Measurements from ENCODE around the gene RUFY2.
A peak's percentile ranks its signal among the peaks of the same experiment; 100 is the strongest.
"Not testable (repeated sequence)": the region's sequence is repeated elsewhere in the genome, so short reads cannot be mapped to it uniquely, and the experiment has no call there.

RUFY2 gene

DNA sequence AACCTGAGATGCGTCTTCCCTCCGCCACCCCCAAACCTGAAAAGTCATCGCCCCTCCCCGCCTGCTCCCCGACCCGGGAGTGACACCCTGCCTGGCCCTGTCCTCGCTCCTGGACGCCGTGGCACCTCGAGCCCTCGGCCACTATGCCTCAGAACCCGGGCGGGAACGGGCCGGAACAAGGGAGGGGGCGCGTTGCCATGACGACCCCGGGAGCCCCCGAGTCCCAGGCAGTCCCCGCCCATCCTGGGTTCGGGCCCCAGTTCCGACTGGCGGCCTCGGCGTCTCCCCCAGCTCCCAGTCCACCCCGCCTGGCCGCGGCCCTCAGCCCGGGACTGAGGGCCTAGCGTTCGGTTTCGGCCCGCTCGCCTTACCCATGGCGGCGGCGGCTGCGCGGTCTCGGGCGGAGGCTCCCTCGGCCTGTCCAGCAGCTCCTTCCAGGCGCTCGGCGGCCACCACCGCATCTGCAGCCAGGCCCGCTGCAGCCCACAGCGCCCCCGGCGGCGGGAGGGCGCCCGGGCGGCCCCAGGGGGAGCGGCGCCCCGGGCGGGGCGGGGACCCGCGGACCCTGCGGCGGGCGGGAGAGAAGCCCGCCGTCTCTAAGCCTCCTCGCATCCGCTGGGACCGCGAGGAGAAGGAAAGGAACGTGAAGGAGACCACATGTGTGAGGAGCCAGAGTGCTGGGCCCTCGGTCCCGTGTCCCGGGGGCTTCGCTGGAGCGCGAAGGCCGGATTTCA is at the start of gene RUFY2:
Gene RUFY2, minus strand, starts transcription at position 463 of the 734 bp plus-strand sequence. Its CDS starts 88 bp downstream, at position 375.
- FAIRE-seq: peak; percentile 20

DNA sequence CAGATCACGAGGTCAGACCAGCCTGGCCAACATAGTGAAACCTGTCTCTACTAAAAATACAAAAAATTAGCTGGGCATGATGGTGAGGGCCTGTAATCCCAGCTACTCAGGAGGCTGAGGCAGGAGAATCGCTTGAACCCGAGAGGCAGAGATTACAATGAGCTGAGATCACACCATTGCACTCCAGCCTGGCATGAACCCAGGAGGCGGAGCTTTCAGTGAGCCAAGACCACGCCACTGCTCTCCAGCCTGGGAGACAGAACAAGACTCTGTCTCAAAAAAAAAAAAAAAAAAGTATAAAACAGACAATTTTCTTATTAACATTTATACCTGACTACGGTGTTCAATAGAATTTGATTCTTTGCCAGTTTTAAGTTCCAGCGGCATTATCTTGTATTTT is 42.6 kb upstream of the RUFY2 start:
- FAIRE-seq; DNase-seq (ENCODE audit: insufficient read length, low spot score): not testable (repeated sequence)

More for the DNA sequence above, at the start of gene RUFY2:
- DNase-seq (ENCODE audit: insufficient read length, low spot score): peak; percentile 80

DNA sequence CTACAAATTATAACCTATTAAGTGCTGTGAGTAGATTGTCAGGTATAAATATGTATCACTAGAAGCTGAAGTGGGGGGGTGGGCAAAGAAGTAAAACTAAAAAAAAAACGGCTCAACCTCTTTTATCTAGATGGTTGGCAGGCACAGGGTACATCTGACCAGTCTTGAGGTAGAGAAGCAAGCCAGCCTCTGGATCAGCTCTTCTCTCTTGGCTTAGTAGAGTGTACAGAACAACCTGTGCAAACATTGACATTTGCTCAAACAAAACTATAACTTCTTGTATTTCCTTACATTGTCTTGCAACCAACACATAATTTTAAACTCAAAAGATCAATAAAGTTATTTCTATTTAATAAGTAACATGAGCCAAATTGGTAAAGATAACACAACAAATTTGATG is 39.1 kb upstream of the RUFY2 start:
- FAIRE-seq (no peak), DNase-seq (ENCODE audit: insufficient read length, low spot score) (no peak)

- no peak for FAIRE-seq
- DNase-seq (ENCODE audit: insufficient read length, low spot score): no peak
Measured at GRCh38 chr10:68442971-68443370, 35.9 kb upstream of the RUFY2 start.

DNA sequence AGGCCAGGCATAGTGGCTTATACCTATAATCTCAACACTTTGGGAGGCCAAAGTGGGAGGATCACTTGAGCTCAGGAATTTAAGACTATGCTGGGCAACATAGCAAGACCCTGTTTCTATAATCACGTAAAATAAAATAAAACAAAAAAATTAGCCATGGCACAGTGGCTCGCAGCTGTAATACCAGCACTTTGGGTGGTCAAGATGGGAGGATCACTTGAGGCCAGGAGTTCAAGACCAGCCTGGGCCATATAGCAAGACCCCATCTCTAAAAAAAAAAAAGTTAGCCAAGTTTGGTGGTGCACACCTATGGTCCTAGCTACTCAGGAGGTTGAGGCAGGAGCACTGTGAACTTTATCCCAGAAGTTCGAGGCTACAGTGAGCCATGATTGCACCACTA is 33.8 kb upstream of the RUFY2 start:
- FAIRE-seq (no peak), DNase-seq (ENCODE audit: insufficient read length, low spot score) (no peak)

DNA sequence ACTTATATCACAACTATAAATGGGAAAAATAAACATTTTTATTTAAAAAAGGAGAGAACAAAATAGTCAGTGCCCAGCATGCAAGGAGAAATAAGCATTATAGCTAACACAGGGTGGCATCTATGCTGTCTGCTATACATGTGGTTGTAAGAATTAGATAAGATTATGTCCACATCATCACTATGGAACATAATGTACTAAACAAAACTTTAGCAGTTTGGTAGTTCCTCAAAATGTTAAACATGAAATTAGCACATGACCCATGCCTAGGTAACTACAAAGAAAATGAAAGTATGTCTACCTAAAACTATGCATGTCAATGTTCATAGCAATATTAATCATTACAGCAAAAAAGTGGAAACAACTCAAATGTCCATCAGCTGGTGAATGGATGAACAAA is 28.7 kb upstream of the RUFY2 start:
- no peak for FAIRE-seq
- no peak for DNase-seq (ENCODE audit: insufficient read length, low spot score)

DNA sequence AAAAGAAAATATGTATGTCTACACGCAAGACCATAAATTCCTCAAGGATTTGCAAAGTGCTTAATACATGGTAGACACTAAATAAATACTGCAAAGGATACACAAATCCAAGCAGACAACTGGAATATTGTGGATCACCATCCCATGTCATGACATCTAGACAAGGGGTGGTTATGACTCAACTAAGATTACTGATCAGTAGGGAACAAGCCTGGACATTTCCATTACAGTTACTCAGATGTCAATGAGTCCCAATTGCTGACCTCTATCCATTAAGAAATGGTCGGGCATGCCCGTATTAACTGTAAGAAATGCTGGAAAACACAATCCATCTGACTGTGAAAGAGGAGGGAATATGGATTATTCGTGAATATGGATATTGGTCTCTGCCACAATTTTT is 27.6 kb upstream of the RUFY2 start:
- DNase-seq (ENCODE audit: insufficient read length, low spot score) (no peak), FAIRE-seq (peak; percentile 63)

DNA sequence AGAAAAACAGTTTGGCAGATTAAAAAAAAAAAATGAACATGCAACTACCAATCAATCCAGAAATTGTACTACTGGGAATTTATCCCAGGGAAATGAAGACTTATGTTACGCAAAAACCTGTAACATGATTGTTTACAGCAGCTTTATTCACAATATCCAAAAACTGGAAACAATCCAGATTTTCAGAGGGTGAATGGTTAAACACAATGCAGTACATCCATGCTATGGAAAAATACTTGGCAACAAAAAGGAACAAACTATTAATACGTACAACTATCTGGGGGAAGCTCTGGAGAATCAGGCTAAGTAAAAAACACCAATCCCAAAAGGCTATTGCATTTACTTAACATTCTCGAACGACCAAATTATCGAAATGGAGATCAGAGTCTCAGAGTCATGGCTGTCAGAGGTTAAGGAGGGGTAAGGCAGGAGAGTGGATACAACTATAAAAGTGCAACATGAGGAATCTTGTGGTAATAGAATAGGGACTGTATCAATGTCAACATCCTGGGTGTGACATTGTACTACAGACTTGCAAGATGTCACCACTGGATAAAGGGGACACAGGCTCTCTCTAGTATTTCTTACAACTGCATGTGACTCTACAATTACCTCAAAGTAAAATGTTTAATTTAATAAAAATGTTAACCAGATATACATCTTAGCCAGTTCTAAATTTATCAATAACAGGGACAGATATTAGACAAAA is 21.5 kb upstream of the RUFY2 start:
- DNase-seq (ENCODE audit: insufficient read length, low spot score): no peak
- FAIRE-seq: no peak

DNA sequence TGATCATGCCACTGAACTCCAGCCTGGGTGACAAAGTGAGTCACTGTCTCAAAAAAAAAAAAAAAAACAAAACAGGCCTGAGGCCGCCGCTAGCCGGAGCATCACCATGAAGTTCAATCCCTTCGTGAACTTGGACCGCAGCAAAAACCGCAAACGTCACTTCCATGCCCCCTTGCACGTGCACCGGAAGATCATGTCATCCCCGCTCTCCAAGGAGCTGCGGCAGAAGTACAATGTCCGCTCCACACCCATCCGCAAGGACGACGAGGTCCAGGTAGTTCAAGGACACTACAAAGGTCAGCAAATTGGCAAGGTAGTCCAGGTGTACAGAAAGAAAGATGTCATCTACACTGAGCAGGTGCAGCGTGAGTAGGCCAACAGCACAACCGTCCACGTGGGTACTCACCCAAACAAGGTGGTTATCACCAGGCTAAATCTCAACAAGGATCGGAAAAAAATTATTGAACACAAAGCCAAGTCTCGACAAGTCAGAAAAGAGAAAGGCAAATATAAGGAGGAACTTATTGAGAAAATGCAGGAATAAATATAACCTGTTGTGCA is 17.5 kb upstream of the RUFY2 start:
- FAIRE-seq: no peak

DNA sequence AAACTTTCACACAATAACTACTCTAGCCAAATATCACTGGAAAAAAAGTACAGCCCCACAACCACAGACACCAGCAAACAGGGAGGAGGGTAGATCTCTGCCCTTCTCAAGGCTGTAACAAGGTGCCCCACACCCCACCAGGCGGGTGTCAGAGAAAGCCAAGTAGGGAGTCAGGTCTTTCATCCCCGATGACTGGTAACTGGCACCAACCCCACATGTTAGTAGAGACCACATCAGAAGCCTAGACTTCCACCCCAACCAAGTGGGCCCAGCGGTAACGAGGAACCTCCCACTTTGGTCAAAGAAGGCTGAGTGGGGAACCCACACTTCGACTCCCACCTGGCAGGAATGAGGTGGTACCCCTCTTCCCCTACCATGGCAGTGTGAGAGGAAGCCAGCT is 16.4 kb upstream of the RUFY2 start:
- no peak for FAIRE-seq
- no peak for DNase-seq (ENCODE audit: insufficient read length, low spot score)

More for the DNA sequence above, 17.5 kb upstream of the RUFY2 start:
- no peak for DNase-seq (ENCODE audit: insufficient read length, low spot score)

GRCh38 chr10:68419376-68419775 is 12.3 kb upstream of the RUFY2 start:
- DNase-seq (ENCODE audit: insufficient read length, low spot score): no peak
- no peak for FAIRE-seq

DNA sequence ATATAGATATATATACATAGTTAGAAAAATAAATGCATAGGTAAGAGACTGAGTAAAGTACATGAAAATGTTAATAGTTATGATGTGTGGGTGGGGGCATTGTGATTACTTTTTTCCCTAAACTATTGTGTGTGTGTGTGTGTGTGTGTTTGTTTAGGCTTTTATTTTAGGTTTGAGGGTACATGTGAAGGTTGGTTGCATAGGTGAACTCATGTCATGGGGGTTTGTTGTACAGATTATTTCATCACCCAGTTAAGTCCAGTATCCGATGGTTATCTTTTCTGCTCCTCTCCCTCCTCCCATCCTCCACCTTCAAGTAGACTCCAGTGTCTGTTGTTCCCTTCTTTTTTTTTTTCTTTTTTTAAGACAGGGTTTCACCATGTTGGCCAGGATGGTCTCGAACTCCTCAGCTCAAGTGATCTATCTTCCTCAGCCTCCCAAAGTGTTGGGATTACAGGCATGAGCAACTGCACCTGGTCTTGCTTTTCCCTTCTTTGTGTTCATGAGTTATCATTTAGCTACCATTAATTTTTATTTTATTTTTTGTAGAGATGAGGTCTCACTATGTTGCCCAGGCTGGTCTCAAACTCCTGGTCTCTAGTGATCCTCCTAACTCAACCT is 1.9 kb upstream of the RUFY2 start:
- DNase-seq (ENCODE audit: insufficient read length, low spot score) (no peak), FAIRE-seq (no peak)

DNA sequence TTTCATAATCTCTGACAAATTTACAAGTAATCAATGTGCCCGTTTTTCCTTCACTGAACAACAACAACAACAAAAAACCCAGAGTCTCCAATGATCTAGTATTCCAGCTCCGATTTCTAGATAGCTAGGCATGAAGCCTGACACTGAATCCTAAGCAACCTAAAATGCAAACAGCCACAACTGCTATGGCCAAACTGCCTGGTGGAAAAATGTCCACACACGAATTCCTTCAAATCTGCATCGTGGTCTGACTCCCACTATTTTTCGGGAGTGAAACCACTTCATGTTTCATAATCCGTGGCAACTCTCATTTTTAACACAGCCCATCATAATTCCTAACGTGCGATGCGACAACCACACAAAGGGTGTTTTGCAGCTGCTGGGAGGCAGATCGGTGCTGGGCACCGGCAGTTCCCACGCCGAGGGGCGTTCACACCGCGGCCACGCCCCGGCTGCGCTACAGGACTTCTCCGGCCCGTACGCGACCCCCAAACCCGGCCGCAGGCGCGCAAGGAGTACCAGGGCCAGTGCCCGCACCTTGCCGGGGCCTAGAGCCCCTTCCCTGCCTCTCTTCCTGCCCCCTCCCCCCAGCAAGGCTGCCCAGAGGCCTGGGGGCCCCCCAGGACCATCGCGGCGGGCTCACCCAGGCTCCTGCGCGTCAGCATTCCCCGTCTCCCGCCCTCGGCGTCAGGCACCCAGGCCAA is 814 bp downstream of the RUFY2 start:
- FAIRE-seq: peak; percentile 81
- DNase-seq (ENCODE audit: insufficient read length, low spot score): peak; percentile 76

DNA sequence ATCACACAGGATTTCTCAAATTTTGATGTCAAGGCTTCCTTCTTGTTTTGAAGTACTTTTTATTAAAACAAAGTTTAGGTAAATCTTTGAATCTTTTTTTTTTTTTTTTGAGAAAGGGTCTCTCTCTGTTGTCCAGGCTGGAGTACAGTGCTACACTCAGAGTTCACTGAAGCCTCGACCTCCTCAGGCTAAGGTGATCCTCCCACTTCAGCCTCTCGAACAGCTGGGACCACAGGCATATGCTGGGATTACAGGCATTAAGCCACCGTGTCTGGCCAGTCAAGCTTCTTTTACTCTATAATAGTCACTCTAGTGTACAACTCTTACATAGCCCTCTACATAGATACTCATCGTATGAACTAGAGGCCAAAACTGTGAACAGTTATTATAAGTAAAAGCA is 3.4 kb downstream of the RUFY2 start:
- FAIRE-seq (no peak), DNase-seq (ENCODE audit: insufficient read length, low spot score) (no peak)

GRCh38 chr10:68402276-68402675 is 4.8 kb downstream of the RUFY2 start:
- FAIRE-seq: no peak
- DNase-seq (ENCODE audit: insufficient read length, low spot score): no peak

GRCh38 chr10:68397005-68397404 is 10.1 kb downstream of the RUFY2 start:
- FAIRE-seq (no peak), DNase-seq (ENCODE audit: insufficient read length, low spot score) (no peak)

- DNase-seq (ENCODE audit: insufficient read length, low spot score) (no peak), FAIRE-seq (no peak)
Measured at GRCh38 chr10:68385740-68386139, 21.3 kb downstream of the RUFY2 start.

DNA sequence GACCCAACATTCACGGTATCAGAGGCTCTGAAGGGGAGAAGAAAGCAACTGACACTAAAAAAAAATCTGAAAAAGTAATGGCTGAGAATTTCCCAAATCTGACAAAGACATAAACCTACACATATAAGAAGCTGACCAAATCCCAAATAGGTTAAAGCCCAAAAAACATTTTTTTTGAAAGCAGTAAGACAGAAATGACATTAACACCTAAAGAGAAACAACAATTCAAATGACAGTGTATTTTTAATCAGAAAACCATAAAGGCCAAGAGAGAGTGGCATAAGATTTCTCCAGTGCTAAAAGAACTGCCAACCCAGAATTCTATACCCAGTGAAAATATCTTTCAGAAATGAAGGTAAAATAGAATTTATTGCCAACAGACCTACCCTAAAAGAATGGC is 35.5 kb downstream of the RUFY2 start:
- FAIRE-seq (no peak), DNase-seq (ENCODE audit: insufficient read length, low spot score) (no peak)

DNA sequence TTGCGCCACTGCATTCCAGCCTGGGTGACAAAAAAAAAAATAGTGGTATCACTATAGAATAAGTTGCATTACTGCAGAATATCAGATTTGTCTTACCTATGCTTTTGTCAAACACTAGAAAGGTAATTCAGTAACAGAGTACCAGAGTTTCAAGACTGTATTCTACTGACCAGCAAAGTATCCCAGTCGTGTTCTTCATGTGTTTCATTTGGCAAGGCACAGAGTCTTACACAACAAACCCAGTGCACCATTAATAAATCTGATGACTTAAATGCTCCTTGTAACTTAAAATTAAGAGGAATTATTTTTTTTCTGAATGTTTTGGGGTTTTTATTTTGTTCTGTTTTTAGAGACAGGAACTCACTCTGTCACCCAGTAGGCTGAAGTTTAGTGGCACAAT is 40.0 kb downstream of the RUFY2 start:
- FAIRE-seq: no peak
- DNase-seq (ENCODE audit: insufficient read length, low spot score): no peak

DNA sequence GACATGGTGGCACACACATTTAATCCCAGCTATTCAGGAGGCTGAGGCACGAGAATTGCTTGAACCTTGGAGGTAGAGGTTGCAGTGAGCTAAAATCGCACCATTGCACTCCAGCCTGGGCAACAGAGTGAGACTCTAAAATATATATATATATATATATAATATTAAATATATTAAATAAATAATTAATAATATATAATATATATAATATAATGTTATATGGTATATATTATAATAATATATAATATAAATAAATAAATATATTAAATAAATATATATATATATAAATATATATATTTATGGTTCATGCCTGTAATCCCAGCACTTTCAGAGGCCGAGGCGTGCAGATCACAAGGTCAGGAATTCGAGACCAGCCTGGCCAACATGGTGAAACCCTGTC is 40.5 kb downstream of the RUFY2 start:
- FAIRE-seq (no peak), DNase-seq (ENCODE audit: insufficient read length, low spot score) (no peak)

DNA sequence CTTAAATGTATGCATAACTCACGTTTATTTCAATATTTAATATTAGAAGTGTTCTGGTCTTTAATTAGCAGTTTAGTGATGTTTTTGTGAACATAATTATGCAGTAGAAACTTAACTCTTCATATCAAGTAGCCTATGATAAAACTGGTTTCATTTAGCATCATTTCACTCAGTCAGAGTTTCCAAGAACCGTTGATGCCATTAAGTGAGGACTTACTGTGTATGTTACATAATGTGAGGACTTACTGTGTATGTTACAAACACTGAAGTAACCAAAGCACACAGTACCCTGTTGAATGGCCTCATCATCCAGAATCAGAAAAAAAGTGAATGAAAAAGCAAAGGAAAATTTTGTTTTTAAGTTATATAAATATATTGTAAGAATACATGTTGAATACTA is 41.5 kb downstream of the RUFY2 start:
- DNase-seq (ENCODE audit: insufficient read length, low spot score) (no peak), FAIRE-seq (no peak)

All from HTR-8/SVneo (cell line).